ENCODE results near the gene WNT8B.

- TF ChIP-seq POLR2AphosphoS5 (IDR thresholded peaks at IDR 0.05) (no peak), CTCF (IDR thresholded peaks at IDR 0.05; ENCODE audit: poor library complexity, severe bottlenecking) (no peak), EZH2 (IDR thresholded peaks at IDR 0.05; ENCODE audit: borderline replicate concordance, insufficient read depth, low read length, poor library complexity, severe bottlenecking) (no peak), TAF1 (IDR thresholded peaks at IDR 0.05; ENCODE audit: low read depth) (no peak), EP300 (conservative IDR thresholded peaks at IDR 0.05; ENCODE audit: poor library complexity, severe bottlenecking) (no peak), REST (IDR thresholded peaks at IDR 0.05; ENCODE audit: borderline replicate concordance) (no peak)
Observed at GRCh38 chr10:100519311-100520051, 56.7 kb downstream of the WNT8B start, which contains the start of gene SEC31B.
